GM18951 (cell line): ENCODE results near the gene ATP6V1F.

Experiments
- POLR2A ChIP-seq: IDR thresholded peaks from 4 replicates; pipeline ENCODE4 v1.6.1; 2011; ENCODE audit warnings: mild to moderate bottlenecking; ENCODE audit not compliant: insufficient read length, insufficient read depth; ENCODE audit errors: extremely low read depth
- in situ Hi-C: fragments of 300-500 bp; cut with MboI; formaldehyde crosslinking; loops from one replicate; pipeline ENCODE4 v1.12.0; 2022; ENCODE audit warnings: low sequenced_read_pairs, mixed read lengths, inconsistent platforms; ENCODE audit not compliant: unreplicated experiment

Gene ATP6V1F

GRCh38 chr7:128848289-128849155 is 14.1 kb upstream of the ATP6V1F start:
- in situ Hi-C loops = no loop called here
- TF ChIP-seq POLR2A = no peak

- no peak for TF ChIP-seq POLR2A
- in situ Hi-C loops = no loop called here
These were observed 13.5 kb upstream of the ATP6V1F start for GRCh38 chr7:128849156-128849515.

GRCh38 chr7:128849804-128850490 is 12.7 kb upstream of the ATP6V1F start:
- TF ChIP-seq POLR2A = no peak
- in situ Hi-C loops = no loop called here

- in situ Hi-C loops = no loop called here
- TF ChIP-seq POLR2A = no peak
These were observed 10.0 kb upstream of the ATP6V1F start for GRCh38 chr7:128852537-128853254.

- TF ChIP-seq POLR2A = no peak
- in situ Hi-C loops = no loop called here
These were observed 8.9 kb upstream of the ATP6V1F start for GRCh38 chr7:128853799-128854198.

- in situ Hi-C loops = no loop called here
These were observed 8.3 kb upstream of the ATP6V1F start for GRCh38 chr7:128854396-128854795.

GRCh38 chr7:128855559-128855958 is 7.1 kb upstream of the ATP6V1F start:
- no peak for TF ChIP-seq POLR2A
- in situ Hi-C loops = no loop called here

More at GRCh38 chr7:128854396-128854795, 8.3 kb upstream of the ATP6V1F start:
- no peak for TF ChIP-seq POLR2A

GRCh38 chr7:128856001-128856718 is 6.5 kb upstream of the ATP6V1F start:
- no peak for TF ChIP-seq POLR2A
- in situ Hi-C loops = no loop called here

GRCh38 chr7:128858380-128859231 is 4.0 kb upstream of the ATP6V1F start:
- in situ Hi-C loops = no loop called here
- no peak for TF ChIP-seq POLR2A

GRCh38 chr7:128859232-128860157 is 3.2 kb upstream of the ATP6V1F start:
- in situ Hi-C loops = no loop called here
- TF ChIP-seq POLR2A = no peak

GRCh38 chr7:128860158-128861073 is 2.2 kb upstream of the ATP6V1F start:
- in situ Hi-C loops = no loop called here
- TF ChIP-seq POLR2A = no peak
